ENCODE measurements around the gene CBX7. TPM values are rescaled to one million over a fixed set of nuclear protein-coding genes. Genes with fewer than 3 reads are reported as not detected.

Gene CBX7
- polyA plus RNA-seq (ENCODE audit: insufficient read length in 10 of 10), result 1 to 10 TPM; 2.7 to 4.9 (median 3.6) TPM
- long read RNA-seq, donor 1, full-length matches to known transcripts, result 1 of 1 reads
- long read RNA-seq, donor 1, partial matches to known transcripts, result 0 of 1 reads
- long read RNA-seq, donor 1, other reads (novel, unspliced or antisense), result 0 of 1 reads
- long read RNA-seq, donor 2, partial matches to known transcripts, result 0 of 1 reads
- long read RNA-seq, donor 2, other reads (novel, unspliced or antisense), result 0 of 1 reads
- long read RNA-seq, donor 3, result 0 reads
- long read RNA-seq, donor 4, result 0 reads
- long read RNA-seq, donor 5, result 0 reads
- long read RNA-seq, donor 6, result 0 reads
- long read RNA-seq, donor 7, result 0 reads
- long read RNA-seq, donor 8, result 0 reads
- long read RNA-seq, donor 9, result 0 reads

GRCh38 chr22:39152511-39153219, at the start of gene CBX7:
TSS of gene CBX7 (minus strand) at chr22:39152680. CDS start at chr22:39152444, 236 bp downstream.
- DNase-seq, result peak; percentile 86 to 93 (median 89)

- no peak for DNase-seq
Observed at GRCh38 chr22:39197578-39197977, 45.1 kb upstream of the CBX7 start.

- no peak for DNase-seq
Observed at GRCh38 chr22:39194098-39194497, 41.6 kb upstream of the CBX7 start.

- no peak for DNase-seq
Observed at GRCh38 chr22:39188809-39189208, 36.3 kb upstream of the CBX7 start.

- DNase-seq, result peak; percentile 45 to 80 (median 61)
Observed at GRCh38 chr22:39185601-39186012, 33.1 kb upstream of the CBX7 start.

GRCh38 chr22:39184586-39185577, 32.4 kb upstream of the CBX7 start:
- no peak for DNase-seq

- peak in 1 of 3 donors; percentile 75 for DNase-seq
Observed at GRCh38 chr22:39183991-39184585, 31.6 kb upstream of the CBX7 start.

GRCh38 chr22:39182478-39183030, 30.1 kb upstream of the CBX7 start:
- no peak for DNase-seq

GRCh38 chr22:39181778-39182177, 29.3 kb upstream of the CBX7 start:
- no peak for DNase-seq

GRCh38 chr22:39181356-39181755, 28.9 kb upstream of the CBX7 start:
- DNase-seq, result no peak

- DNase-seq, result no peak
Observed at GRCh38 chr22:39179841-39180335, 27.4 kb upstream of the CBX7 start.

GRCh38 chr22:39179401-39179827, 26.9 kb upstream of the CBX7 start:
- no peak for DNase-seq

GRCh38 chr22:39178206-39179111, 26.0 kb upstream of the CBX7 start:
- no peak for DNase-seq

GRCh38 chr22:39177791-39178190, 25.3 kb upstream of the CBX7 start:
- DNase-seq, result no peak

GRCh38 chr22:39177456-39177775, 24.9 kb upstream of the CBX7 start:
- no peak for DNase-seq

GRCh38 chr22:39176714-39177455, 24.4 kb upstream of the CBX7 start:
- no peak for DNase-seq

GRCh38 chr22:39176143-39176713, 23.7 kb upstream of the CBX7 start:
- DNase-seq, result peak; percentile 59 to 82 (median 67)

GRCh38 chr22:39175353-39176142, 23.1 kb upstream of the CBX7 start:
- peak in 1 of 3 donors; percentile 38 for DNase-seq
